HL-60 (cell line): ENCODE results near the gene ATXN2L.
A peak's percentile ranks its signal among the peaks of the same experiment; 100 is the strongest.

ENCODE experiments used
- DNase-seq, 2 experiments: peaks; one replicate each; pipeline ENCODE4 v3.0.0-alpha.2; 2010 to 2020; ENCODE audit warnings: low read depth in 1 of 2, low spot score in 1 of 2
- H3K27ac ChIP-seq: fragments of 250-450 bp; sonication (Bioruptor Pico); replicated peaks from 2 replicates; pipeline ENCODE4 v1.5.1; 2020; ENCODE audit warnings: mild to moderate bottlenecking, moderate library complexity
- H3K27me3 ChIP-seq: fragments of 250-450 bp; sonication (Bioruptor Pico); 2 replicates; pipeline ENCODE4 v1.5.1; 2021; ENCODE audit warnings: mild to moderate bottlenecking, moderate library complexity; ENCODE audit not compliant: insufficient read depth, poor library complexity, severe bottlenecking
- H3K4me3 ChIP-seq: replicated peaks from 2 replicates; pipeline ENCODE4 v1.5.1; 2011; ENCODE audit warnings: mild to moderate bottlenecking, control low read depth, low read length; ENCODE audit not compliant: insufficient read depth
- GABPA ChIP-seq: IDR thresholded peaks from 2 replicates; pipeline ENCODE4 v1.6.1; 2012; ENCODE audit warnings: low read depth
- POLR2AphosphoS5 ChIP-seq: IDR thresholded peaks from 2 replicates; pipeline ENCODE4 v1.6.1; 2012; ENCODE audit warnings: low read depth
- REST ChIP-seq: IDR thresholded peaks from 2 replicates; pipeline ENCODE4 v1.6.1; 2012; ENCODE audit warnings: low read depth; ENCODE audit not compliant: insufficient replicate concordance
- SPI1 ChIP-seq: IDR thresholded peaks from 2 replicates; pipeline ENCODE4 v1.6.1; 2012; ENCODE audit warnings: low read depth, mild to moderate bottlenecking, borderline replicate concordance
- TF ChIP-seq, protein P1 (sequence below): IDR thresholded peaks from one replicate; pipeline ENCODE4 v1.5.1; 2011; ENCODE audit warnings: low read length, control low read depth, inconsistent platforms; ENCODE audit not compliant: insufficient read depth

Gene ATXN2L

GRCh38 chr16:28869201-28869600 lies 46.4 kb downstream of the ATXN2L start:
- no peak overlapping the region for H3K27ac ChIP-seq
- no peak for DNase-seq
- no peak overlapping the region for H3K4me3 ChIP-seq
- TF ChIP-seq REST (no peak), SPI1 (no peak), POLR2AphosphoS5 (no peak), GABPA (no peak)
- TF ChIP-seq, protein P1, sequence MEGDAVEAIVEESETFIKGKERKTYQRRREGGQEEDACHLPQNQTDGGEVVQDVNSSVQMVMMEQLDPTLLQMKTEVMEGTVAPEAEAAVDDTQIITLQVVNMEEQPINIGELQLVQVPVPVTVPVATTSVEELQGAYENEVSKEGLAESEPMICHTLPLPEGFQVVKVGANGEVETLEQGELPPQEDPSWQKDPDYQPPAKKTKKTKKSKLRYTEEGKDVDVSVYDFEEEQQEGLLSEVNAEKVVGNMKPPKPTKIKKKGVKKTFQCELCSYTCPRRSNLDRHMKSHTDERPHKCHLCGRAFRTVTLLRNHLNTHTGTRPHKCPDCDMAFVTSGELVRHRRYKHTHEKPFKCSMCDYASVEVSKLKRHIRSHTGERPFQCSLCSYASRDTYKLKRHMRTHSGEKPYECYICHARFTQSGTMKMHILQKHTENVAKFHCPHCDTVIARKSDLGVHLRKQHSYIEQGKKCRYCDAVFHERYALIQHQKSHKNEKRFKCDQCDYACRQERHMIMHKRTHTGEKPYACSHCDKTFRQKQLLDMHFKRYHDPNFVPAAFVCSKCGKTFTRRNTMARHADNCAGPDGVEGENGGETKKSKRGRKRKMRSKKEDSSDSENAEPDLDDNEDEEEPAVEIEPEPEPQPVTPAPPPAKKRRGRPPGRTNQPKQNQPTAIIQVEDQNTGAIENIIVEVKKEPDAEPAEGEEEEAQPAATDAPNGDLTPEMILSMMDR = no peak
- H3K27me3 ChIP-seq = no peaks in the 10 kb centered on the region

DNA sequence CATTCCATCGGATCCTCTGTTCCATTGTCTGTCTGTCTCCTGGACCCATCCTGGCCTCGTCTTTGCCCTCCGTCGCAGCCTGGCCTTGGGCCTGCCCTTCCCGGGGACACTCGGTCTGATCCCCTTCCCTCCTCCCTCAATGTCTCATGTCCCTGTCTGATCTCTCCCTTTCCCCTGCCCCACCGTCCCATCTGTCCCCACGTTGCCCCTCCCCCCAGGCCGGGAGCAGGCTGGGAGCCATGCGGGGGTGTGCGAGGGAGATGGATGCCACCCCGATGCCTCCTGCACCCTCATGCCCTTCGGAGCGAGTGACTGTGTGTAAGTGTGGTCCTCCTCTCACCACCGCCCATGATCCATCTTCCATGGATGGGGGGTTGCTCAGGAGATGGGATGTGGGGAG lies 50.2 kb downstream of the ATXN2L start:
- H3K27ac ChIP-seq = no peak overlapping the region
- no peak for DNase-seq

GRCh38 chr16:28873543-28874201 lies 50.9 kb downstream of the ATXN2L start:
- H3K27me3 ChIP-seq = no peaks in the 10 kb centered on the region
- peak in 1 of 2 experiments; percentile 49 for DNase-seq
- no peak overlapping the region for H3K27ac ChIP-seq
- TF ChIP-seq REST = no peak
- TF ChIP-seq, protein P1 = peak; percentile 72
- H3K4me3 ChIP-seq = no peak overlapping the region

More for the DNA sequence above, 50.2 kb downstream of the ATXN2L start:
- Histone ChIP-seq H3K27me3 (no peaks in the 10 kb centered on the region), H3K4me3 (no peak overlapping the region)
- TF ChIP-seq GABPA = no peak
- no peak for TF ChIP-seq REST
- TF ChIP-seq, protein P1 = no peak
- TF ChIP-seq SPI1 = no peak
- no peak for TF ChIP-seq POLR2AphosphoS5
